ENCODE measurements around the gene ANAPC2. TPM values are rescaled to one million over a fixed set of nuclear protein-coding genes. Genes with fewer than 3 reads are reported as not detected.

ANAPC2 gene
- polyA plus RNA-seq, 2 of the 4 experiments (the other 2 are of a cell fraction), result 17.5 to 40.7 TPM

DNA sequence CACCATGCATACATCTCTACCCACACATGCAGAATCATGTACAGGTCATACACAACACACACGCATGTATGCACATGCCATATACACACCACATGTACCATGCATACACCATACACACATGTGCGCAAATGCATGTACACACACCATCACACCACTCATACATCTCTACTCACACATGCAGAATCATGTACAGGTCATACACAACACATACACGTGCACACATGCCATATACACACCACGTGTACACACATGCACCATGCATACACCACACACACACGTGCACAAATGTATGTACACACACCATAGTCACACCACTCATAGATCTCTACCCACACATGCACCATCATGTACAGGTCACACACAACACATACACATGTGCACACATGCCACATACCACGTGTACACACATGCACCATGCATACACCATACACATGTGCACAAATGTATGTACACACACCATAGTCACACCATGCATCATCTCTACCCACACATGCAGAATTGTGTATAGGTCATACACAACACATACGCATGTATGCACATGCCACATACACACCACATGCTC is 35.4 kb downstream of the ANAPC2 start (continued):
- TF ChIP-seq, protein P1, sequence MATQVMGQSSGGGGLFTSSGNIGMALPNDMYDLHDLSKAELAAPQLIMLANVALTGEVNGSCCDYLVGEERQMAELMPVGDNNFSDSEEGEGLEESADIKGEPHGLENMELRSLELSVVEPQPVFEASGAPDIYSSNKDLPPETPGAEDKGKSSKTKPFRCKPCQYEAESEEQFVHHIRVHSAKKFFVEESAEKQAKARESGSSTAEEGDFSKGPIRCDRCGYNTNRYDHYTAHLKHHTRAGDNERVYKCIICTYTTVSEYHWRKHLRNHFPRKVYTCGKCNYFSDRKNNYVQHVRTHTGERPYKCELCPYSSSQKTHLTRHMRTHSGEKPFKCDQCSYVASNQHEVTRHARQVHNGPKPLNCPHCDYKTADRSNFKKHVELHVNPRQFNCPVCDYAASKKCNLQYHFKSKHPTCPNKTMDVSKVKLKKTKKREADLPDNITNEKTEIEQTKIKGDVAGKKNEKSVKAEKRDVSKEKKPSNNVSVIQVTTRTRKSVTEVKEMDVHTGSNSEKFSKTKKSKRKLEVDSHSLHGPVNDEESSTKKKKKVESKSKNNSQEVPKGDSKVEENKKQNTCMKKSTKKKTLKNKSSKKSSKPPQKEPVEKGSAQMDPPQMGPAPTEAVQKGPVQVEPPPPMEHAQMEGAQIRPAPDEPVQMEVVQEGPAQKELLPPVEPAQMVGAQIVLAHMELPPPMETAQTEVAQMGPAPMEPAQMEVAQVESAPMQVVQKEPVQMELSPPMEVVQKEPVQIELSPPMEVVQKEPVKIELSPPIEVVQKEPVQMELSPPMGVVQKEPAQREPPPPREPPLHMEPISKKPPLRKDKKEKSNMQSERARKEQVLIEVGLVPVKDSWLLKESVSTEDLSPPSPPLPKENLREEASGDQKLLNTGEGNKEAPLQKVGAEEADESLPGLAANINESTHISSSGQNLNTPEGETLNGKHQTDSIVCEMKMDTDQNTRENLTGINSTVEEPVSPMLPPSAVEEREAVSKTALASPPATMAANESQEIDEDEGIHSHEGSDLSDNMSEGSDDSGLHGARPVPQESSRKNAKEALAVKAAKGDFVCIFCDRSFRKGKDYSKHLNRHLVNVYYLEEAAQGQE (IDR thresholded peaks at IDR 0.05), result no peak
- TF ChIP-seq CBX2 (IDR thresholded peaks at IDR 0.05; ENCODE audit: borderline replicate concordance, low read depth) (no peak), FOXS1 (CRISPR knock-in tag; IDR thresholded peaks at IDR 0.05) (no peak)

DNA sequence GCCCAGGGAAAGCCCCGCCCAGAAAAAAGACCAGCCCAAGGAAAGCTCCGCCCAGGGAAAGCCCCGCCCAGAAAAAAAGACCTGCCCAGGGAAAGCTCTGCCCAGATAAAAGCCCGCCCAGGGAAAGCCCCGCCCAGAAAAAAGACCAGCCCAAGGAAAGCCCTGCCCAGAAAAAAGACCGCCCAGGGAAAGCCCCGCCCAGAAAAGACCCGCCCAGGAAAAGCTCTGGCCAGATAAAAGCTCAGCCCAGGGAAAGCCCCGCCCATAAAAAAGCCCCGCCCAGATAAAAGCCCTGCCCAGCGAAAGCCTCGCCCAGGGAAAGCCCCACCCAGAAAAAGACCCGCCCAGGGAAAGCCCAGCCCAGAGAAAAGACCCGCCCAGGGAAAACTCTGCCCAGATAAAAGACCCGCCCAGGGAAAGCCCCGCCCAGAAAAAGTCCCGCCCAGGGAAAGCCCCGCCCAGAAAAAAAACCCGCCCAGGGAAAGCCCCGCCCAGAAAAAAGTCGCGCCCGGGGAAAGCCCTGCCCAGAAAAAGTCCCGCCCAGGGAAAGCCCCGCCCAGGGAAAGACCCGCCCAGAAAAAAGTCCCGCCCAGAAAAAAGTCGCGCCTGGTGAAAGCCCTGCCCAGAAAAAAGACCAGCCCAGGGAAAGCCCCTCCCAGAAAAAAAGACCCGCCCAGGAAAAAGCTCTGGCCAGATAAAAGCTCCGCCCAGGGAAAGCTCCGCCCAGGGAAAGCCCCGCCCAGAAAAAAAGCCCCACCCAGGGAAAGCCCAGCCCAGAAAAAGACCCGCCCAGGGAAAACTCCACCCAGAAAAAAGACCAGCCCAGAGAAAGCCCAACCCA is 37.5 kb downstream of the ANAPC2 start:
- H3K27ac ChIP-seq, result peak overlapping the region in 1 of 2 experiments; percentile 55; a peak in 3 of 6 replicates
- DNase-seq (ENCODE audit: low read depth in 1 of 2, low spot score in 1 of 2) (peak; percentile 74 to 87), FAIRE-seq (no peak), ATAC-seq (peak in 1 of 2 experiments; percentile 47; a peak in 3 of 6 replicates)
- TF ChIP-seq, protein P2, sequence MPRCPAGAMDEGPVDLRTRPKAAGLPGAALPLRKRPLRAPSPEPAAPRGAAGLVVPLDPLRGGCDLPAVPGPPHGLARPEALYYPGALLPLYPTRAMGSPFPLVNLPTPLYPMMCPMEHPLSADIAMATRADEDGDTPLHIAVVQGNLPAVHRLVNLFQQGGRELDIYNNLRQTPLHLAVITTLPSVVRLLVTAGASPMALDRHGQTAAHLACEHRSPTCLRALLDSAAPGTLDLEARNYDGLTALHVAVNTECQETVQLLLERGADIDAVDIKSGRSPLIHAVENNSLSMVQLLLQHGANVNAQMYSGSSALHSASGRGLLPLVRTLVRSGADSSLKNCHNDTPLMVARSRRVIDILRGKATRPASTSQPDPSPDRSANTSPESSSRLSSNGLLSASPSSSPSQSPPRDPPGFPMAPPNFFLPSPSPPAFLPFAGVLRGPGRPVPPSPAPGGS (IDR thresholded peaks at IDR 0.05), result no peak
- TF ChIP-seq SREBF2 (IDR thresholded peaks at IDR 0.05), result no peak
- no peak for TF ChIP-seq MYC (IDR thresholded peaks at IDR 0.05; ENCODE audit: borderline replicate concordance, low read length)
- TF ChIP-seq JUNB (IDR thresholded peaks at IDR 0.05), result no peak
- TF ChIP-seq EP300 (IDR thresholded peaks at IDR 0.05), result no peak
- TF ChIP-seq, protein P3, sequence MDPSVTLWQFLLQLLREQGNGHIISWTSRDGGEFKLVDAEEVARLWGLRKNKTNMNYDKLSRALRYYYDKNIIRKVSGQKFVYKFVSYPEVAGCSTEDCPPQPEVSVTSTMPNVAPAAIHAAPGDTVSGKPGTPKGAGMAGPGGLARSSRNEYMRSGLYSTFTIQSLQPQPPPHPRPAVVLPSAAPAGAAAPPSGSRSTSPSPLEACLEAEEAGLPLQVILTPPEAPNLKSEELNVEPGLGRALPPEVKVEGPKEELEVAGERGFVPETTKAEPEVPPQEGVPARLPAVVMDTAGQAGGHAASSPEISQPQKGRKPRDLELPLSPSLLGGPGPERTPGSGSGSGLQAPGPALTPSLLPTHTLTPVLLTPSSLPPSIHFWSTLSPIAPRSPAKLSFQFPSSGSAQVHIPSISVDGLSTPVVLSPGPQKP (IDR thresholded peaks at IDR 0.05; ENCODE audit: low read depth, low read length), result no peak
- TF ChIP-seq ZSCAN20 (CRISPR knock-in tag; IDR thresholded peaks at IDR 0.05), result no peak
- no peak for TF ChIP-seq RFX5 (IDR thresholded peaks at IDR 0.05)
- no peak for TF ChIP-seq ZC3H11A (IDR thresholded peaks at IDR 0.05)
- no peak for TF ChIP-seq JUN (IDR thresholded peaks at IDR 0.05)
- TF ChIP-seq, protein P4, sequence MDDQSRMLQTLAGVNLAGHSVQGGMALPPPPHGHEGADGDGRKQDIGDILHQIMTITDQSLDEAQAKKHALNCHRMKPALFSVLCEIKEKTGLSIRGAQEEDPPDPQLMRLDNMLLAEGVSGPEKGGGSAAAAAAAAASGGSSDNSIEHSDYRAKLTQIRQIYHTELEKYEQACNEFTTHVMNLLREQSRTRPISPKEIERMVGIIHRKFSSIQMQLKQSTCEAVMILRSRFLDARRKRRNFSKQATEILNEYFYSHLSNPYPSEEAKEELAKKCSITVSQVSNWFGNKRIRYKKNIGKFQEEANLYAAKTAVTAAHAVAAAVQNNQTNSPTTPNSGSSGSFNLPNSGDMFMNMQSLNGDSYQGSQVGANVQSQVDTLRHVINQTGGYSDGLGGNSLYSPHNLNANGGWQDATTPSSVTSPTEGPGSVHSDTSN (IDR thresholded peaks at IDR 0.05), result no peak
- no peak for TF ChIP-seq FOXS1 (CRISPR knock-in tag; IDR thresholded peaks at IDR 0.05)
- no peak for TF ChIP-seq BHLHE40 (IDR thresholded peaks at IDR 0.05; ENCODE audit: low read depth, low read length)
- TF ChIP-seq NFE2L2 (conservative IDR thresholded peaks at IDR 0.05; ENCODE audit: low read length), result no peak
- TF ChIP-seq CBX2 (IDR thresholded peaks at IDR 0.05; ENCODE audit: borderline replicate concordance, low read depth), result no peak
- TF ChIP-seq, protein P5, sequence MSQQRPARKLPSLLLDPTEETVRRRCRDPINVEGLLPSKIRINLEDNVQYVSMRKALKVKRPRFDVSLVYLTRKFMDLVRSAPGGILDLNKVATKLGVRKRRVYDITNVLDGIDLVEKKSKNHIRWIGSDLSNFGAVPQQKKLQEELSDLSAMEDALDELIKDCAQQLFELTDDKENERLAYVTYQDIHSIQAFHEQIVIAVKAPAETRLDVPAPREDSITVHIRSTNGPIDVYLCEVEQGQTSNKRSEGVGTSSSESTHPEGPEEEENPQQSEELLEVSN (IDR thresholded peaks at IDR 0.05; ENCODE audit: borderline replicate concordance, low read depth), result no peak
- no peak for TF ChIP-seq CHD4 (IDR thresholded peaks at IDR 0.05; ENCODE audit: borderline replicate concordance)
- TF ChIP-seq MAFK (IDR thresholded peaks at IDR 0.05; ENCODE audit: partially characterized antibody), result no peak
- no peak for TF ChIP-seq CBX8 (IDR thresholded peaks at IDR 0.05)
- no peak for TF ChIP-seq EHMT2 (IDR thresholded peaks at IDR 0.05; ENCODE audit: low read depth)
- 1% methylated on average over 34 of the region's 34 CpGs for whole genome bisulfite sequencing (ENCODE audit: missing lambda C conversion rate)
- POLR2A ChIA-PET, result interaction anchor here (0.6 to 2.8 kb wide), 15 partner anchors 13 to 950 kb away, joined by 3 to 25 read pairs (median 6); partner anchors contain the start of genes ANAPC2, CYSRT1, EXD3 and MAN1B1
- CTCF ChIA-PET, result interaction anchor here (0.8 to 1.7 kb wide), 7 partner anchors 12 to 83 kb away, joined by 3 to 5 read pairs (median 4); partner anchors contain the start of gene LRRC26
- H3K4me1 ChIP-seq, result peaks cover 21% of the 10 kb centered on the region; the same call in 1 of the 3 replicates
- H3K4me2 ChIP-seq, result peak overlapping the region; percentile 45
- no peaks in the 10 kb centered on the region for H3K9me3 ChIP-seq
- H3K4me3 ChIP-seq, result no peak overlapping the region
